HG03025 (cell line): ENCODE results near the gene EXOC6B.

ENCODE experiments used
- ATAC-seq: cut with Tn5 transposase; IDR thresholded peaks from one replicate; pipeline ENCODE4 v1.9.1; 2021; ENCODE audit warnings: mild to moderate bottlenecking, moderate library complexity; ENCODE audit not compliant: unreplicated experiment, low FRiP score

EXOC6B gene

DNA sequence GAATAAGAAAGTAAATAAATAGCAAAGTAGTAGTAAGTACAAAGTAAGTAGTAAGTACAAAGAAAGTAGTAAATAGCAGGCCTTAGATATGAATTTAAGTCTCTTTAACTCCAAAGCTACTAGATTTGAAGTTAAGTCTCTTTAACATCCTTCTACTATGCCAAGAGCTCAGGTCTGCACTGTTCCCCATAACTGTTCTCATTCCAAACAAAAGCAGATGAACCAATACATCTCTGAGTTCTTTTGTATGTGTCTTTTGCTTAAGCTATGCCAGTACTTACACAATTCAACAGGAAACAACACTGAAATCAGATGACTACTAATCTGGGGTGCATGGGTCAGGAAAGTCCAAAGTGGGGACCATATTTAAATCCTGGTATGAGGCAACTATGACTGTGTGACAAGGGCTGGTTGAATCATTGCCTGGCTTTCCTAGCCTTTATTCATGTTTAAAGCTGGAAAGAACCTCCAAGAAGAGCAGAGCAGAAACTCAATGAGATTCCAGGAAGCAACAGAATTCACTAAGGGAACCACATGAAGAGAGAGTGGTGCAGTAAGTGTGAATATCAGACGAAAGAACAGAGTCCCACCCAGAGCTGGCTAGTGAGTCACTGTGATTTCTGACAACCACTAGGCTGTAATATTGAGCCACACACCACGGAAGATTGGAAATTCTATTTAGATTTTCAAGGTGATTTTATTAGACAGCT lies 627.1 kb downstream of the EXOC6B start:
- ATAC-seq: no peak

DNA sequence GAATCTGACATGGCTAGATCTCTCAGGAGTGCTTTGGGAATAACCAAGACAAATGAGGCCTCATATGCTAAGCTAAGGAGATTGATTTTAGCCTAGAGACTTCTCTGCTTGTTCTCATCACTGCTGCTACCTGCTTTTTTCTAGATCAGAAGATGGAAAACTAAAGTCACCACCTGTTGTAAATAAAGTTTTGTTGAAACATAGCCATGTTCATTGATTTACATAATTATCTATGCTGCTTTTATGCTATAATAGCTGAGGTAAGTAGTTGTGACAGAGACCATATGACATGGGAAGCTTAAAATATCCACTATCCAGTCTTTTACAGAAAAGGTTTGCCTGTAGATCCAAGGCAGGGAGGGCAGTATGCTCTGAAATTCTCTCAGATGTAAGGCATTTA lies 632.1 kb downstream of the EXOC6B start:
- ATAC-seq: no peak

DNA sequence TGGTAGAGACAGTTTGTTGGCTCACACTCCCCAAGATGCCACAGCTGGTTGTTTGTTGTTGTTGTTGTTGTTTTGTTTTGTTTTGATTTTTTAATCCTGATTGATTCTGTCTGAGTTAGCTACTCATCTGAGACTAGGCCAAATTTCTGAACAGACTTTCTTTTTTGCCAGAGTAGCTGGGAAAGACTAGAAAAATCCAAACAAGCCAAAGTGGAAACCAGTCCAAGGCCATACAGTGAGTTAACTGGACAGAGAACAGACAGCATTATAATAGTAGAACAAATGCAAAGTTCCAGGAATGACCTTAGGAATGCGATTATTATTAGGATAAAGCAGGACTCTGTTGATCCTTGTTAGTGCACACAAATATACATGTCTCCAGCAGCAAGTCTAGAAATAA lies 634.4 kb downstream of the EXOC6B start:
- ATAC-seq: no peak

DNA sequence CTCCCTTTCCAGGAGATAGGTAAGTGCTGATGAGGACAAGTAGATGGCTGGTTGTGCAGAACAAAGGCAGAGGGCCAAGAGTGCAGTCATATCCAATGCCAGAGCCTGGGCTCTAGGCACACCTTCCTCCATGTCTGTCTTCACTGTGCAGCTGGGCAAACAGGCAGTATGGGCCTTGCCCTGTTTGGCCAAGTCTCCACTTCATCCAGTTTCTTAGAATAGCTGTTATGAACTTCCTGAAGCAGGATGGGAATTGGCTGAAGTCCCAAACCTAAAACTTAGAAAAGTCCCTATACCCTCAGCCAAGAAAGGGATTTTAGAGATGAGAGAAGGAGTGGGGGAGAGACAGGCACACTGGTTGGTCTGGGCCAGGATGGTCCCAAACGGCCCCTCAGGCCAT lies 640.6 kb downstream of the EXOC6B start:
- ATAC-seq: no peak

DNA sequence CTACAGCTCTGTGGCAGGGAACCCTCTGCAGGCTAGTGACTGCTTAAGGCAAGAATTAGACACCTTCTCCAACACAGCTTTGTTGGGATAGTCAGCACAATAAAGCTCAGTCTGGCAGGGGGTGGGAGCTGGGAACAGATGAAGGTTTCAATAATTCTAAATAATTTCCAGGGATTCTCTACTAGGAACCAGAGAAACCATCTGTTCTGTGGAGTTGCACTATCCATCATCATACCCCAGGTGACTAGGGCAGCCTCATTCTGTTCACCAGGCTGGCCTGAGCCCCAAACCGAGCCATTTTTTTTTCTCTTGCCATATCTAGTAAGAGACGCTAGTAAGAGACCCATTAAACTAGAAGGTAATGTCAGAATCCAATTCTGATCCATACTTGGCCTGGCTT lies 642.4 kb downstream of the EXOC6B start:
- ATAC-seq: no peak

DNA sequence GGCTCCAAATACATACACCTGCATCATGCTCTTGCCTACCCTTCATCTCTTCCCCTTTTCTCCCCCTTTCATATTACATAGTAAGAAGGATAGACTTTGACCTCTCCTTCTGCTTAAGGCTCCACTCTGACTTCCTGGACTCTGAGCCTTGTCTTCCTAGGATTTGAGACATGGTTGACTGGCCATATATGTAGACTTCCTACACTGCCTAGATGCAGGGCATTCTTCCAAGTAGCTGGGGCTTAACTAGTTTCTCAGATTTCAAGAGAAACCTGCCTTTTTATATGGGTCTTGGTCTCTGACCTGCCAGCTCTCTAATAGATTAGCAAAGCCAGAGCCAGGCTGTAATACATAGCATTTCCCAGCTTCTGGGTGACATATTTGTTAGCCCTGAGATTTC lies 642.8 kb downstream of the EXOC6B start:
- ATAC-seq: no peak

DNA sequence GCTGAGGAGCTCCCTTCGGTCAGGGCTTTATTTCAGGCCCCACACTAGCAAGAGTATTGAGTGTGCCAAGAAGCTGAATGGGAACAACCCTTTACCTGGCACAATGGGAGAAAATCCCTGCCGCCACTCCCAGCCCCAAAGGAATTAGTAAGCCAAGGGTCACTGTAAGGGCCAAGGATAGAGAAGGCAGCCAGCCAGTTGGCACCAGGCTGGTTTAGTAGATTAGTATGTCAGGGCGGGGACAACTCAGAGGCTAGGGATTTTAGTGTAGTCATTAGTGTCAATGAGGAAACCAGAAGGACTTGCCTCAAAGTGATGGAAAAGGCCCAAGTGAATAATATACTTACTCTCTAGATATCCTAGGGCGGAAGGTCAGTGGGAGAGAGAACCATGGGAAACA lies 643.3 kb downstream of the EXOC6B start:
- ATAC-seq: no peak

DNA sequence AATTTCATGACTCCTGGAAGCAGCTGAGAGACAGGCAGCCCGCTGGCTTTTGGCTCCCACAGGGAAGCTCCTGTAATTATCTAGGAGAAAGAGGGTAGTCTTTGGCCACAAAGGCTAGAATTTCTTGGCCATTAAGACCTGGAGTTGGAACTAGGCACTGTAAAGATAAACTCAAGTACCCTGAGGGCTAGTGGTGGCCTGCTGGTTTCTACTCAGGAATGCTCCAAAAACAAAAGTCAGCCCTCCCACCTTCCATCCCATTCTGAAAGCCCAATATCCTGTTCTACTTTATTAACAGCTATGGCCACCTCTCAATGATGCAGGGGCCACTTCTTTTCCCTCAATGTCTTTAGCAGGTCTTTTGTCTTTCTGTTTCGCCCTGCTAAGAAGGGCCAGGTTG lies 644.2 kb downstream of the EXOC6B start:
- ATAC-seq: no peak

DNA sequence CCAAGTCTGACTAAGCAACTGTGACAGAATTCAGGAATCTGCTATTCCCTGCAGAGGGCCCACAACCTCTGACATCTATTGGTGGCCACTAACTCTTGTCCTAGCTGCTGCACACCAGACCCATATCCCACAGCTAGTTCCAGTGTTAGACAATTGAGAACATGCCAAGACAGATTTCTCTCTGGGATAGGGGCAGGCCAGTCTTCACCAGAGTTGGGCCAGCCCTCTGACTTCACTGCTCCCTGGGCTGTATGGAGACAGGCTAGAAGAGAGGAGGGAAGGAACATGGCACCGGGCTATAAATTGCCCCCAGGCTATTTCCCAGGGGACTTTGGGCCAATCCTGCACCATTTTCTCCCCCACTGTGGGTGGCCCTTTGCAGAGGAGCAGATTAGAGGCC lies 645.5 kb downstream of the EXOC6B start:
- no peak for ATAC-seq

DNA sequence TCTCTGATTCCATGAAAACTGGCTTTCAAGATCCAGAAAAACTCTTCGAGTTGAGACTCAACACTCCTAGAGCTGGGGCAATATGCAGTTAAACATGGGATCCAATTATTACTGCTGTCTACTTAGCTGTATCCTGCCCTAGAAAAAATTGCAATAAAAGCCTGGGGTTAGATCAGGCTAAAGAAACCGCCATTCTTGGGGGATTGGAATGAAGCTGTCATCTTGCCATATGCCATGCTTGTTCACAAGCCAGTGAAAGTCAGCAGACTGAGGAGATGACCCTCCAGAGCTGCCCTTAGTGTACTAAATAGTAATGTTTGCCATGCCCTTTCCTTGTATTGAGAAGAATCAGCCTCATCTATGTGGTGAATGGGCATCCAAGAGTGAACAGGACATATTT lies 647.3 kb downstream of the EXOC6B start:
- ATAC-seq: no peak

DNA sequence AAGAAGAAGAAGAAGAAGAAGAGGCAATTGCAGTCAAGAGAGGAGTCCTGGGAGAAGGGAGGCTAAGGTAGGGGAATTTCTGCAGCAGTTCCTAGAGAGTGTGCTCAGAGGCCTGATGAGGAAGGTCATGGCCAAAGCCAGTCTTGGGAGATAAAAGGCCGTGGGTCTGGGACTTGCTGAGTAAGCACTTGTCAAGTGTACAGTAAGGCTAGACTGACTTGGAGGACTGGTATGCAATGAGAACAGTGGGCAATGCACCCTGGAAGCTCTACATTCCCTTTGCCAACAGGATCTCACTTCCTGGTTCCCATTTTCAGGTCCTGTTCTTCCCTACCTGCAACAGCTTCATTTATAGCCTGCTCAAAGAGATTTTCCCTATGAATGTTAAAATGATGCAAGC lies 649.6 kb downstream of the EXOC6B start:
- no peak for ATAC-seq

DNA sequence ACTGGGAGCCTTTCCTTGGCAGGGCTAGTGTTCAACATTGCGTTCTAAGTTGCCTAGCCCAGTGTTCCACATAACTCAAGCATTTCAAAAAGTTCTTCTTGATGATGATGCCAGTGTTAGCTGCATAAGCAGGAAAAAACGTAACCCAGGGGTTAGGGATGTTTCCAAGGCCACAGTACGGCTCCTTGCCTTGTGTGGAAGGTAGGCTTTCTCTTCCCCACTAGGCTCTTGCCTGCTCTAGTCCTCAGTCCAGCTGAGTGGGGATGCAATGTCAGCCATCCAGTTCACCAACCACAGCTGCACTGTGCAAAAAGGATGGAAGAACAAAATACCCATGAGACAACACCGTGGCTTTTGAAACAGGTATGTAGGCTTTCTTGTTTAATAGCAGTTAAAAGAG lies 650.2 kb downstream of the EXOC6B start:
- ATAC-seq: no peak

DNA sequence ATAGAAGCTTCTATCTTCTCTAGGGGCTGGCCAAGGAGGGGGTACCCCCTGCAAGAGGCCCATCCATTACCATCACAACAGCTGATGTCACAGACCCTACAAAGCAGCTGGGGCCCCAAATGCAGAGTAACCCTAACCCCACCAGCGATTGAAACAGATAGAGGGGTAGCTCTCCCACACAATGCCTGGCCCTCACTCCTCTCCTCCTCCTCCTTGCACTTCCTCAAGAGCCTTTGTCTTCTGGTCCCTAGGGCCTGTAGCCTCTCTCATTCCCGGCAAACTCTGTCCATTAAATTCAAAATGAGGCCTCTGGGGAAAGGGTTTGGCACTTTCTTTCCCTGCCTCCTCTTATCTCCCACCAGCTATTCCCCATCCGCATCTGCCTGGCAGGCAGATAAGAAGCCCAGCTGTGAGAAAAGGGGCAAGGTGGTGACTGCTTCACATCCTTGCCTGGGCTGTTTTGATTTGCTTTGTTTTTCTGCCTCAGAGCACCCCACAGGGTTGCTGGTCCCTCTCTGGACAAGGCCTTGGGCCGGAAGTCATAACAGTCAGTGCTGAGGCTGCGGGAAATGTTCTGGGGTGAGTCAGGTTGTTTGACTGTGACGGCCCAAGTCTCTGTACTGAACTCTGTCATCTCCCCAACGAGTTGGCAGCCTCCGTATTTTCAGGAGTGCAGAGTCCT lies 652.1 kb downstream of the EXOC6B start:
- ATAC-seq: no peak

DNA sequence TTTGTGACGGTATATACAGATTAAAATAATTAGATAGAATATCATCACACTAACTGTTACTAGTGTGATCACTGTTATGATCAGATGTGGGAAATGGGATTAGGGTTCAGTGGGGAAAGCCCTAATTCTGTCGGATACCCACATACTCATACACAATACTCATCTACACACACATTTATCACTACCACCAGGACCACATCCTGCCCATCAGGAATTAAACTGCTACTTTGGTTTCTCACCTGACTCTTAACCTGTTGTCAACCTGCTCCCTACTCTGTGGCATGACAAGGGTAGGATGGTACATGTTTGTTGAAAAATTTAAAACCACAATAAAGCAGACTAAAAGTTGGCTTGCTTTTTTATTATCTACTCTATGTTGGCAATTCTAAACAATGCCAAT lies 653.4 kb downstream of the EXOC6B start:
- ATAC-seq: no peak

DNA sequence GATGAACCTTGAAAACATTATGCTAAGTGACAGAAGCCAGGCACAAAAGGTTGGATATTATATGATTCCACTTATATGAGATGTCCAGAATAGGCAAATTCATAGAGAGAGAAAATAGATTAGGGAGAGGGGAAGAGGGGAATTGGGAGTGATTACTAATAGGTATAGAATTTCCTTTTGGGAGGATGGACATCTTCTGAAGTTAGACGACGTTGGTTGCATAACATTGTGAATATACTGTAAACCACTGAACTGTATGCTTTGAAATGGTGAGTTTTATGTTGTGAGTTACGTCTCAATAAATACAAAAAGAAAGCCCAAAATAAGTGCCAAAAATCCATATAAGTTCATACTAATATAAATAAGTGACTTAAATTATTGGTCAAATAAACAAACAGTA lies 659.6 kb downstream of the EXOC6B start:
- no peak for ATAC-seq

DNA sequence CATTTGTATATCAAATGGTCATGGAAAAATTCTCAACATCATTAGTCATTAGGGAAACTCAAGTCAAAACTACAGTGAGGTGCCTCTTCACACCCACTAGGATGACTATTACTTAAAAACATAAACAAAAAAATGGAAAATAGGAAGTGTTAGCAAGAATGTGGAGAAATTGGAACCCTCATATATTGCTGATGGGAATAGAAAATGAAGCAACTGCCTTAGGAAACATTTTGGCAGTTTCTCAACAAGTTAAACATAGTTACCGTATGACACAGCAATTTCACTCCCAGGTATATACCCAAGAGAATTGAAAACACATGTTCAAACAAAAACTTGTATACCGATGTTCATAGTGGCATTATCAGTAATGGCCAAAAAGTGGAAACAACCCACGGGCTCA lies 660.0 kb downstream of the EXOC6B start:
- ATAC-seq: no peak

DNA sequence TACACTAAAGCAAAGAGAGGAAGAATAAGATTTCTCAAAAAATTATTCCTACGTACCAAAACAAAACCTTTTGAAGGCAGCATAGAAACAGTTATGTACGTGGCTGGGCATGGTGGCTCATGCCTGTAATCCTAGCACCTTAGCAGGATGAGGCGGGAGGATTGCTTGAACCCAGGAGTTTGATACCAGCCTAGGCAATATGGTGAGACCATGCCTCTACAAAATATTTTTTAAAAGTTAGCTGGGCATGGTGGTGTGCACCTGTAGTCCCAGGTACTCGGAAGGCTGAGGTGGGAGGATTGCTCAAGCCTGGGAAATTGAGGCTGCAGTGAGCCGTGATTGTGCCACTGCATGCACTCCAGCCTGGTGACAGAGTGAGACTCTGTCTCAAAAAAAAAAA lies 663.3 kb downstream of the EXOC6B start:
- ATAC-seq: no peak

DNA sequence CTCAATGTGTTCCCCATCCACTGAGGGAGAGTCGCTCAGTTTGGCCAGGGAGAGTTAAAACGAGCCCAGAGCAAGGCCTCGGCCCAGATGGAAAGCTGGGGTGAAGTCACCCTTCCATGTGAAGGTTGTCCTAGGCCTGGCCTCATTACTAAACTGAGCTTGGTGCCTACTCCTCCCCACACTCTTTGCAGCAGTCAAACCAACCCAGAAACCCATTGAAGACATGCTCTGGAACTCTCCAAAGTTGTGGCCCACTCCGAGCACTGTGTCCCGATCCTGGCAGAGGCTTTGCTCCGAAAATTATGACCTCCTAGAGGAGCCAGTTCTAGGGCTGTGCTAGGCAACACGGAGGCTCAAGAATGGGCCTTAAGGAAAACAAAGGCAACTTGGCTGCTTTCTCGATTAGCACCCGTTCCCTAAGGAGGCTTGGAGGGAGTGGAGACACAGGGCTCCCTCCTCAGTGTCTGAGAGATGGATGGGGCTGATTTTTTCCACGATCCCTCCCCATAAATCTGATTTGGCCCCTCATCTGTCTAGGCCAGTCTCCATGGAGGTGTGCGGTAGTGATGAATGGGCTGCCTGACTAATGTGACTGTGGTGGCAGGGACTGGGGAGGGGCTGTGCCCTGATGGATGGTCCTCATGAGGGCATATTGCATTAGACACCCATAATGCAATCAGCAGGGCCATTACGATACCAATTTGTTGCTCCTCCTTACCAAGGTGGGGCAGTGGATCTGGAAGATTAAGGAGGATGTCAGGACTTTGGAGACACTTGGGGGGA lies 666.4 kb downstream of the EXOC6B start:
- no peak for ATAC-seq

DNA sequence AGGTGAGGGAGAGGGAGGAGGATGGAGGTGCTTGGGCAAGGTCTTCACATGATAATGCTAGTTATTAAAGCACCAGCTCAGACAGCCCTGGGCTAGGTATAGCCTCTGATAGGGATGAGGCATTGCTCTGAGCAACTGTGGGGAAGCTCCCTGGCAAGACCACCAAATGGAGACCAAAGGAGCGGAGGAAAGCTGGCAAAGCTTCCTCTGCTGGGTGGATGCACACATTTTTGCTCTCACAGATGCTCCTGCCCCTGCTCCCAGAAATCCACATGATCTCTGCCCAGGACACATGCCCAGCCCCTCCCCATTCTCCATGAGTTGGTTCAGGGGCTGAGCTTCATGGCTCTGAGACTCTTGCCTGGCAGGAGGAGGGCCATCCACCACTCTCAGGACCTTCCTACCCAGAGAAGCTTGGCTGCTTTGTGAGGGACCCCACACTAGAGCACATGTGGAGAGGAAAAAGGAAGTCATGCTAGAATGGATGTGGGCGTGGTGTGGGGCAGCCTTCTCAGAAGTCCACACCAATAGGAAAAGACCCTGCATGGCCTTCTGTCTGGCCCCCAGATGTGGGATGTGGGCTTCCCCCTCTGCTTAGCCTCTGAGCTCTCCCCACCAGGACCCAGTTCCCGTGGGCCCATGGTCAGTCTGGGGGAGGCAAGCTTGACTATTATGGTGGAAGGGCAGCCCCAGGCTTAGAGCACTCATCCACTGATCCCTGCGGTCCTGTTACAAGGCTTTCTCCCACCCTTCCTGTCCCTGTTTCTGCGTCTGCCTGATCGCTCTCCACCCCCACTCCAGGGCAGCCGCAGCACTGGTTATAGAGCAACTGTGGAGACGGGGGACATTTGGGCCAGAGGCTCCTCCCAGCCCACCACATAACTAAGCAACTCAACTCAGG lies 667.7 kb downstream of the EXOC6B start:
- ATAC-seq: no peak

DNA sequence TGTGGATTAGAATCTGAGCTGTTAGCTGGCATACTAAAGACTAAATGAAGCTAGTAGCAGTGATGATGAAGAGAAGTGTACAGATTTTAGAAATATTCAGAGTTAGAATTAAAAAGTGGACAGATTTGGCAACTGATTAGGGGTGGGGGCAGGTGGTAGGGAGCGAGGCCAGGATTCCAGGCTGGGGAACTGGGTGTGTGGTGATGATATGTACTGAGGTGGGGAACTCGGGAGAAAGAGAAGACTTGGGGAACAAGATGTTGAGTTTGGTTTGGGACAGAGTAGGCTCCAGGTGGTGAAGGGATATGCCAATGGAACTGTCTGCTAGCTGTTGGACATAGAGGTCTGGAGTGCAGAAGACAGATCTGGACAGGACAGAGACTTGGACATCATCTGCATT lies 669.0 kb downstream of the EXOC6B start:
- no peak for ATAC-seq

DNA sequence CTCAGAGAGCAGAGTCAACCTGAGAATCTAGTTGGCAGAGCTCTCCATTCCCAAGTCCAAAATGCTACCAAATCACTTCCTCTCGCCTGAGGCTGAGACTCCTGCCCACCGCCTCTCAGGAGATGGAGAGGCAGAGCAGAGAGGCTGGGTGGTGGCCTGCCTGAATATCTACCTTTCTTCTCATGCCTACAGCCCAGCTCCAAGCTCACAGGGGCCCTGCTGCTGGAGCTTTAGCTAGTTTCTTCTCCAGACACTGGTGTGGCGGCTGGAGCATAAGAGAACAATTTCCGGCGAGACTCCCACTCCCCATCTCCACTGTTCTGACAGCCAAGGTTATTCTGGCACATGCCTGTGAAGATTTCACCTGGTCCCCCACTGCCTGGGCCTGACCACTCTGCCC lies 670.1 kb downstream of the EXOC6B start:
- no peak for ATAC-seq
